C4-2B (cell line): ENCODE measurements around the gene SLC26A4.

Source experiments
- CTCF ChIP-seq: fragments of 450-650 bp; conservative IDR thresholded peaks from 2 replicates; pipeline ENCODE4 v1.5.1; 2017; ENCODE audit warnings: mild to moderate bottlenecking
- ZFX ChIP-seq: fragments of 450-650 bp; IDR thresholded peaks from 2 replicates; pipeline ENCODE4 v1.6.1; 2017

- TF ChIP-seq CTCF, result no peak
- no peak for TF ChIP-seq ZFX
These were observed 33.6 kb upstream of the SLC26A4 start for GRCh38 chr7:107627002-107627401.
